ENCODE data around the gene MYO1H.

The MYO1H gene

DNA sequence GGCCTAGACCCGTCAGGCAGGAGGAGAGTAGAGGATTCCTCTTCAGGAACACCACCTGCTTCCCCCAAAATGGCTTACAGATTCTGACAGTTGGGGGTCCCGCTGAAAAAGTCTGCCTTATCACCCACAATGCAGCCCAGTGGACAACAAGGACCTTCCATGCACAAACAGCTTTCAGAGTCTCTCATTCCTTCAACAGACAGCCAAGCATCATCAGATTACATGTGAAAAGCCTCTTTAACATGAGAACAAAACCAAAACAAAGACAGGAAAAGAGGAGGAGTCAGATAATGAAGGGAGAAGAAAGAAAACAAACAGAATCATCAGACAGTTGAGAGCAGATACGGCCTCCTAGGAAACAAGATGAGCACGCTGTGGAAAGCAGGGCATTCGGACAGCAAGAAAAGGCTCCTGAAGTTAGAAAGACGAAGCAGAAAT, 111.1 kb downstream of the MYO1H start:
- no peak overlapping the region for H3K4me3 ChIP-seq (ENCODE audit: low read depth, low read length)
- DNase-seq (ENCODE audit: low read depth) = peak; percentile 85
- TF ChIP-seq, protein P1, sequence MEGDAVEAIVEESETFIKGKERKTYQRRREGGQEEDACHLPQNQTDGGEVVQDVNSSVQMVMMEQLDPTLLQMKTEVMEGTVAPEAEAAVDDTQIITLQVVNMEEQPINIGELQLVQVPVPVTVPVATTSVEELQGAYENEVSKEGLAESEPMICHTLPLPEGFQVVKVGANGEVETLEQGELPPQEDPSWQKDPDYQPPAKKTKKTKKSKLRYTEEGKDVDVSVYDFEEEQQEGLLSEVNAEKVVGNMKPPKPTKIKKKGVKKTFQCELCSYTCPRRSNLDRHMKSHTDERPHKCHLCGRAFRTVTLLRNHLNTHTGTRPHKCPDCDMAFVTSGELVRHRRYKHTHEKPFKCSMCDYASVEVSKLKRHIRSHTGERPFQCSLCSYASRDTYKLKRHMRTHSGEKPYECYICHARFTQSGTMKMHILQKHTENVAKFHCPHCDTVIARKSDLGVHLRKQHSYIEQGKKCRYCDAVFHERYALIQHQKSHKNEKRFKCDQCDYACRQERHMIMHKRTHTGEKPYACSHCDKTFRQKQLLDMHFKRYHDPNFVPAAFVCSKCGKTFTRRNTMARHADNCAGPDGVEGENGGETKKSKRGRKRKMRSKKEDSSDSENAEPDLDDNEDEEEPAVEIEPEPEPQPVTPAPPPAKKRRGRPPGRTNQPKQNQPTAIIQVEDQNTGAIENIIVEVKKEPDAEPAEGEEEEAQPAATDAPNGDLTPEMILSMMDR (conservative IDR thresholded peaks at IDR 0.05; ENCODE audit: low read depth, low read length) = no peak

DNA sequence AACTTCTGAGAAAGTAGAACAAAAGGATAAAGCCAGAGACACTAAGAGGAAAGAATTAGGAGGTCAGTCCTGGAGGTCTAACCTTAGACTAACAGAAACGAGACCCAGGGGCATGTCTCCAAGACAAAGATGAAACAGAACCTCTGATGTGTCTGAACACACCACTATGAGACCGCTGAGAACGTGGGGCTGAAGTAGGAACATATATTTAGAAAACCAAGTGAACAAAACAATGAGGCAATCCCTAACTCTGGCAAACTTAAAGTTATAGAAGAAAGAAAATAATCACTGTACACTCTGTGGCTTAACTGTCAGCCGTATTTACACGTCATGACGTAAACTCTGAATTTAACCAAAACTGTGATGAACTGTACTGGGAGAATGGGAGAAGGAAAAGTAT, 111.5 kb downstream of the MYO1H start:
- TF ChIP-seq, protein P1 (conservative IDR thresholded peaks at IDR 0.05; ENCODE audit: low read depth, low read length) = no peak
- H3K4me3 ChIP-seq (ENCODE audit: low read depth, low read length) = no peak overlapping the region
- DNase-seq (ENCODE audit: low read depth) = peak; percentile 80

GRCh38 chr12:109460538-109460937, 112.8 kb downstream of the MYO1H start:
- H3K4me3 ChIP-seq (ENCODE audit: low read depth, low read length) = no peak overlapping the region
- TF ChIP-seq, protein P1 (conservative IDR thresholded peaks at IDR 0.05; ENCODE audit: low read depth, low read length) = no peak
- DNase-seq (ENCODE audit: low read depth) = no peak

GRCh38 chr12:109461049-109461845, 113.5 kb downstream of the MYO1H start:
- TF ChIP-seq, protein P1 (conservative IDR thresholded peaks at IDR 0.05; ENCODE audit: low read depth, low read length) = no peak
- peak; percentile 64 for DNase-seq (ENCODE audit: low read depth)
- no peak overlapping the region for H3K4me3 ChIP-seq (ENCODE audit: low read depth, low read length)

DNA sequence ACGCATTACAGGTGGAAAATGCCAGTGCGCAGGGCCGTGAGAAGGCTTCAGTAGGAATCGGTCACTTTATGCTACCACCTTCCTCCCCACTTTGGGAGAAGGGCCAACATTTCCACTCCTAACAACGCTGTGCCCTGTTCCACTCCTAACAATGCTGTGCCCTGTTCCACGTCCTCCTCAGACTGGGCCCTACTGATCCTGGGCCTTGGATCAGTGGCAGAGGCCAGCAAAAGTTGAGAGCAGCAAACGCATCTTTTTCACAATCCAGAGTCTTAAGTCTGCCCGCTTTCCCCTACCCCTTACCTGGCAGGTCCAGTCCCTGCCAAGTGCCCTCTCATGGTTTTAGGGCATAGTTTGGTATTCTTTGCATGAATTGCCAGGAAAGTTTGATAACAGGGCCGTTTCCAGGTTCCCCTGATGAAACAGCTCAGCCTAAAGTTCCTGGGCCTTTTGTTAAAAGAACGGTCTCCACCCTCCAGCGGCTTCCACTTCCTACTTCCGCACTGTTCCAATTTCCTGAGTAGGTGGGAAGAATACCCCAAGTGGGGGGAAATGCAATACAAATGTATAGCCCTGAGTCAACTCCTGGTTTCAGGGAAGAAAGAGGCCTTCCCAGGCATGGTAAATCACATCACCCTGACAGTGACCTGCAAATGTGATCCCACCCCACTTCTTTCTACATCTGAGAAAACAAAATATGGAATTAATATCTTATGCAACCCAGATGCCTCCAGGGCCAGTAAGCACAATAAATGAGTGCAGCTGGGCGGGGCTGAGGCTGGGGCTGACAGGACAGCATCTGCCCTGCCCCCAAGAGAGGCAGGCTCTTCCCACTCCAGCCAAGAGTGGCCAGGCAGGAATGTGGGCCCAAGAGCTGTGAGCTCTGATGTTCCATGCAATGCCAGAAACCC, 114.4 kb downstream of the MYO1H start:
- H3K4me3 ChIP-seq (ENCODE audit: low read depth, low read length) = no peak overlapping the region

GRCh38 chr12:109462868-109463692, 115.4 kb downstream of the MYO1H start:
- peak overlapping the region; percentile 40 for H3K4me3 ChIP-seq (ENCODE audit: low read depth, low read length)
- peak; percentile 98 for DNase-seq (ENCODE audit: low read depth)
- TF ChIP-seq, protein P1 (conservative IDR thresholded peaks at IDR 0.05; ENCODE audit: low read depth, low read length) = peak; percentile 22

More for the DNA sequence above, 114.4 kb downstream of the MYO1H start:
- TF ChIP-seq, protein P1 (conservative IDR thresholded peaks at IDR 0.05; ENCODE audit: low read depth, low read length) = no peak
- DNase-seq (ENCODE audit: low read depth) = peak; percentile 98
